ENCODE results near the gene YPEL3. TPM values are rescaled to one million over a fixed set of nuclear protein-coding genes. Genes with fewer than 3 reads are reported as not detected.
A peak's percentile ranks its signal among the peaks of the same experiment; 100 is the strongest.

The YPEL3 gene, protein sequence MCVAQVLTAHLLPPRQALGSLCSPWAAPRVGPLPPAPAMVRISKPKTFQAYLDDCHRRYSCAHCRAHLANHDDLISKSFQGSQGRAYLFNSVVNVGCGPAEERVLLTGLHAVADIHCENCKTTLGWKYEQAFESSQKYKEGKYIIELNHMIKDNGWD
- 3.1 and 4.8 TPM in 2 replicates for total RNA-seq (2014; rRNA removed; shearing (Covaris generic))

GRCh38 chr16:30096105-30096861 is at the start of gene YPEL3:
YPEL3 (minus strand) TSS chr16:30096213; CDS start chr16:30095482, 731 bp downstream.
- Histone ChIP-seq H3K27me3 (replicated peaks) (no peaks in the 10 kb centered on the region), H3K27ac (peak within 1 kb of the TSS; percentile 65), H3K4me1 (replicated peaks) (peaks cover 23% of the 10 kb centered on the region), H3K36me3 (0 out of 2 replicates have a peak, but pooled peaks cover 8% of the 10 kb centered on the region), H3K4me3 (peak within 1 kb of the TSS; percentile 45), H3K9me3 (replicated peaks) (peaks cover 15% of the 10 kb centered on the region)
- peak; percentile 80 to 91 for DNase-seq (ENCODE audit: low read depth in 1 of 2, low spot score in 2 of 2)

DNA sequence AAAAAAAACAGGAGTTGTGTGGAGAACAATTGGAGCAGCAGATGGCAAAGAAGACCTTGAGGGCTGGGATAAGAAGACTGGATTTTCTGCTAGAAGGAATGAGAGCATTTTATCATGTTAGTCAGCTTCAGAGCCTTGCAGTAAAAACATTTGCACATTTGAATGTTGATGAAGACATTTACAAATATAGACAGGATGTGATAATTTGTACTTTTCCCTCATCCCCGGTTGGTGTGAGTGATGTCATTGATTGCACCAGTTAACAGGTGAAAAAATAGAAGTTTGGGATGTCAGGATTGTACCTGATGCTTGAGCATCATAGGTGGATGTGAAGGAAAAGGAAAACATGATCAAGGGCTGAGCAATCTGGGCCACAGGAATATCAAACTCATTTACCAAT is 49.6 kb upstream of the YPEL3 start:
- Histone ChIP-seq H3K27me3 (replicated peaks) (no peaks in the 10 kb centered on the region), H3K27ac (no peak overlapping the region), H3K36me3 (no peaks in the 10 kb centered on the region), H3K4me1 (replicated peaks) (no peaks in the 10 kb centered on the region), H3K9me3 (replicated peaks) (peaks cover 14% of the 10 kb centered on the region), H3K4me3 (no peak overlapping the region)
- DNase-seq (ENCODE audit: low read depth in 1 of 2, low spot score in 2 of 2): no peak

GRCh38 chr16:30144917-30145316 is 48.9 kb upstream of the YPEL3 start:
- Histone ChIP-seq H3K9me3 (replicated peaks) (peaks cover 14% of the 10 kb centered on the region), H3K27ac (no peak overlapping the region), H3K4me3 (no peak overlapping the region), H3K36me3 (no peaks in the 10 kb centered on the region), H3K27me3 (replicated peaks) (no peaks in the 10 kb centered on the region), H3K4me1 (replicated peaks) (no peaks in the 10 kb centered on the region)
- no peak for DNase-seq (ENCODE audit: low read depth in 1 of 2, low spot score in 2 of 2)

- Histone ChIP-seq H3K4me1 (replicated peaks) (no peaks in the 10 kb centered on the region), H3K4me3 (no peak overlapping the region)
- DNase-seq (ENCODE audit: low read depth in 1 of 2, low spot score in 2 of 2): no peak
Observed at GRCh38 chr16:30144017-30144416, 48.0 kb upstream of the YPEL3 start.

GRCh38 chr16:30143347-30143702 is 47.3 kb upstream of the YPEL3 start:
- DNase-seq (ENCODE audit: low read depth in 1 of 2, low spot score in 2 of 2): no peak
- no peak overlapping the region for H3K4me3 ChIP-seq
- no peaks in the 10 kb centered on the region; the same call in 1 of the 2 replicates for H3K9me3 ChIP-seq (replicated peaks)
- no peaks in the 10 kb centered on the region for H3K4me1 ChIP-seq (replicated peaks)
- H3K27me3 ChIP-seq (replicated peaks): no peaks in the 10 kb centered on the region
- H3K36me3 ChIP-seq: no peaks in the 10 kb centered on the region
- no peak overlapping the region for H3K27ac ChIP-seq

More at GRCh38 chr16:30144017-30144416, 48.0 kb upstream of the YPEL3 start:
- Histone ChIP-seq H3K9me3 (replicated peaks) (peaks cover 5% of the 10 kb centered on the region), H3K36me3 (no peaks in the 10 kb centered on the region), H3K27me3 (replicated peaks) (no peaks in the 10 kb centered on the region), H3K27ac (no peak overlapping the region)

GRCh38 chr16:30142672-30143346 is 46.8 kb upstream of the YPEL3 start:
- Histone ChIP-seq H3K4me3 (no peak overlapping the region), H3K27me3 (replicated peaks) (no peaks in the 10 kb centered on the region), H3K27ac (no peak overlapping the region), H3K4me1 (replicated peaks) (no peaks in the 10 kb centered on the region), H3K9me3 (replicated peaks) (no peaks in the 10 kb centered on the region), H3K36me3 (no peaks in the 10 kb centered on the region)
- no peak for DNase-seq (ENCODE audit: low read depth in 1 of 2, low spot score in 2 of 2)

GRCh38 chr16:30141750-30142149 is 45.7 kb upstream of the YPEL3 start:
- Histone ChIP-seq H3K9me3 (replicated peaks) (no peaks in the 10 kb centered on the region), H3K27me3 (replicated peaks) (no peaks in the 10 kb centered on the region), H3K36me3 (no peaks in the 10 kb centered on the region), H3K27ac (no peak overlapping the region), H3K4me1 (replicated peaks) (no peaks in the 10 kb centered on the region), H3K4me3 (no peak overlapping the region)
- DNase-seq (ENCODE audit: low read depth in 1 of 2, low spot score in 2 of 2): no peak

- DNase-seq (ENCODE audit: low read depth in 1 of 2, low spot score in 2 of 2): no peak
- Histone ChIP-seq H3K4me1 (replicated peaks) (no peaks in the 10 kb centered on the region), H3K36me3 (no peaks in the 10 kb centered on the region), H3K27ac (no peak overlapping the region), H3K4me3 (no peak overlapping the region), H3K9me3 (replicated peaks) (no peaks in the 10 kb centered on the region), H3K27me3 (replicated peaks) (no peaks in the 10 kb centered on the region)
Observed at GRCh38 chr16:30139583-30140481, 43.8 kb upstream of the YPEL3 start.

DNA sequence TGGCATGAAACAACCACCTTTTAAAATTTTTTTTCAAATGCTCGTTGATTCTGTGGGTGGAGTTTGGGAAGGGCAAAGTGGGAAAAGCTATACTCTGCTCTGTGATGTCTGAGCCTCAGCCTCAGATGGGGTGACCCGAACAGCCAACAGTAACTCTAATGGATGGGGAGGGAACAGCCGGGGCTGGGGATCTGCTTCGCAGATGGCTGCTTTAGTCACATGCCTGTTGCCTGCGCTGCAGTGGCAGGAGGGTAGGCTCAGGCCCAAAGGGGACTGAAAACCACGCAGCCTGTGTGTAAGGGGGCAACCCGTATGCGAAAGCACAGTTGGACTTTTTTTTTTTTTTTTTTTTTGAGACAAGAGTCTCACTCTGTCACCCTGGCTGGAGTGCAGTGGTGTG is 41.9 kb upstream of the YPEL3 start:
- no peaks in the 10 kb centered on the region for H3K36me3 ChIP-seq
- no peaks in the 10 kb centered on the region for H3K27me3 ChIP-seq (replicated peaks)
- no peak overlapping the region for H3K4me3 ChIP-seq
- no peak for DNase-seq (ENCODE audit: low read depth in 1 of 2, low spot score in 2 of 2)
- H3K9me3 ChIP-seq (replicated peaks): no peaks in the 10 kb centered on the region
- H3K4me1 ChIP-seq (replicated peaks): no peaks in the 10 kb centered on the region
- H3K27ac ChIP-seq: no peak overlapping the region

DNA sequence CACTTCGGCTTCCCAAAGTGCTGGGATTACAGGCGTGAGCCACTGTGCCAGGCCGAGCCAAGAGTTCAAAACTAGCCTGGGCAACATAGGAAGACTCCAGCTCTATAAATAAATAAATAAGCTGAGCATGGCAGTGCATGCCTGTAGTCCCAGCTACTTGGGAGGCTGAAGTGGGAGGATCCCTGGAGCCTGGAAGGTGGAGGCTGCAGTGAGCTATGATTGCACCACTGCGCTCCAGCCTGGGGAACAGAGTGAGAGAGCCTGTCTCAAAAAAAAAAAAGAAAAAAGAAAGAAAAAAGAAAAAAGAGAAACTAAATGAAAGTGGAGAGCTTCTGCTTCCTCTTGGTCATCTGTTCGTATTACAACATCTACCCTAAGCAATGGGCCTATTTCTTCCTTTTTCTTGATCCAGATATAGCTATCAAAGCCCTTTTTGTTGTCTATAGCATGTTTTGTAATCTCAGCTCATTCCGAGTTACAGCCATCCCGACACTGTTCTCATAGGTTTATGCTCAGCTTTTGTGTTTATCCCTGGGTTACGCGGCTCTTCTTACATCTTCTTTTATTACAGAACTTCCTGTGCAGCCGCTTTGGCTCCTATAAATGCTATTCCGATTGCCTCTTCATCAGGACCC is 41.1 kb upstream of the YPEL3 start:
- H3K27ac ChIP-seq: no peak overlapping the region
- no peak overlapping the region for H3K4me3 ChIP-seq
- H3K36me3 ChIP-seq: no peaks in the 10 kb centered on the region
- no peak for DNase-seq (ENCODE audit: low read depth in 1 of 2, low spot score in 2 of 2)
- H3K4me1 ChIP-seq (replicated peaks): no peaks in the 10 kb centered on the region
- H3K27me3 ChIP-seq (replicated peaks): no peaks in the 10 kb centered on the region
- no peaks in the 10 kb centered on the region for H3K9me3 ChIP-seq (replicated peaks)

- H3K27ac ChIP-seq: no peak overlapping the region
- no peaks in the 10 kb centered on the region; the same call in 1 of the 2 replicates for H3K9me3 ChIP-seq (replicated peaks)
- no peak overlapping the region for H3K4me3 ChIP-seq
- H3K4me1 ChIP-seq (replicated peaks): no peaks in the 10 kb centered on the region
- H3K27me3 ChIP-seq (replicated peaks): no peaks in the 10 kb centered on the region
- no peak for DNase-seq (ENCODE audit: low read depth in 1 of 2, low spot score in 2 of 2)
- no peaks in the 10 kb centered on the region for H3K36me3 ChIP-seq
Observed at GRCh38 chr16:30132591-30132990, 36.6 kb upstream of the YPEL3 start.

DNA sequence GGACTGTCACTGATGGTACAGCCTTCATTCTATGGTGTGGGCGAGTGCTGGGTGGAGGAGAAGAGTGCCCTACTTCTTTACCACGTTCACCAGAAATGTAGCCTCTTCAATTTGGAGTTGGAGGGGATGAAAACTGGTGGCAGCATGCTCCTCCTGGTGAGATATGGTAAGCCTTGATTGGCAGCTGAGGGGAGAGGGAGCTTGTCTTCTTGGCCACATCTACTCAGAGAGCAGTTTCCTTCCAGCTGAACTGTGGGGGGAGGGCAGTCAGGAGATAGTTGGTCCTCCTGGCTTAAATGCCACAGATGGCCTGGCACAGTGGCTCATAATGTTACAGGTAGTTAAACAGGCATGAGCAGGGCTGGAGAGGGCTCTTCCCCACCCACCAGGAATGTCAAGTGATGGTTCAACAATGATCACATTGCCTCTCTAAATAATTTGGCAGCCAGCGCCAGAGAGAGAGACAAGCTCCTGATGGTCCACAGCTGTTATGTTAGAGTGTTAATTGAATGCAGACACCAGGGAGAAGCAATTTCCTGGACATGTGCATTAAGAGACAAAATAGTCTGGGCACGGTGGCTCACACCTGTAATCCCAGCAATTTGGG is 36.0 kb upstream of the YPEL3 start:
- H3K27ac ChIP-seq: no peak overlapping the region
- H3K4me1 ChIP-seq (replicated peaks): no peaks in the 10 kb centered on the region

DNA sequence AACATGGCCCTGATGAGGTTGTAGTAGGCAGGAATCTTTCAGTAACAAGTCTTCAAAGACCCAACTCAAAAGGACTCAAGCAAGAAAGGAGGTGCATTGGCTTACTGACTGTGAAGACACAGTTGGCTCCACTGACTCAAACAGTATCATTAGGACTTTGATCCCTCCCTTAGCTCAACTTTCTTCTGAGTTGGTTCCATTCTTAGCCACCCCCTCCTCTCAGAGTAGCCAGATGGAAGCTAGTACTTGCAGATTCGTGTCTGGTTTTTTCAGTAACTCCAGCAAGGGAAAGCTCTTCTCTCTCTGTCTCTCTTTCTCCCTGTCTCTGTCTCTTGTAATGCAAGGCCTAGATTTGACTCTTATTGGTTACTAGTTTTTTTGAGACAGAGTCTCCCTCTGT is 32.0 kb upstream of the YPEL3 start:
- H3K9me3 ChIP-seq (replicated peaks): no peaks in the 10 kb centered on the region; the same call in 1 of the 2 replicates
- H3K36me3 ChIP-seq: no peaks in the 10 kb centered on the region
- H3K4me1 ChIP-seq (replicated peaks): peaks cover 5% of the 10 kb centered on the region
- H3K27me3 ChIP-seq (replicated peaks): no peaks in the 10 kb centered on the region
- DNase-seq (ENCODE audit: low read depth in 1 of 2, low spot score in 2 of 2): no peak
- H3K4me3 ChIP-seq: no peak overlapping the region
- H3K27ac ChIP-seq: no peak overlapping the region

More for the DNA sequence above, 36.0 kb upstream of the YPEL3 start:
- H3K4me3 ChIP-seq: no peak overlapping the region
- H3K9me3 ChIP-seq (replicated peaks): no peaks in the 10 kb centered on the region; the same call in 1 of the 2 replicates
- DNase-seq (ENCODE audit: low read depth in 1 of 2, low spot score in 2 of 2): no peak
- no peaks in the 10 kb centered on the region for H3K36me3 ChIP-seq
- no peaks in the 10 kb centered on the region for H3K27me3 ChIP-seq (replicated peaks)

Data from SJSA1 (cell line).